ENCODE results near the gene PPP2R5C. TPM values are rescaled to one million over a fixed set of nuclear protein-coding genes. Genes with fewer than 3 reads are reported as not detected.

The PPP2R5C gene
- total RNA-seq, 1 donor from 2014 or later: 63.5 TPM

DNA sequence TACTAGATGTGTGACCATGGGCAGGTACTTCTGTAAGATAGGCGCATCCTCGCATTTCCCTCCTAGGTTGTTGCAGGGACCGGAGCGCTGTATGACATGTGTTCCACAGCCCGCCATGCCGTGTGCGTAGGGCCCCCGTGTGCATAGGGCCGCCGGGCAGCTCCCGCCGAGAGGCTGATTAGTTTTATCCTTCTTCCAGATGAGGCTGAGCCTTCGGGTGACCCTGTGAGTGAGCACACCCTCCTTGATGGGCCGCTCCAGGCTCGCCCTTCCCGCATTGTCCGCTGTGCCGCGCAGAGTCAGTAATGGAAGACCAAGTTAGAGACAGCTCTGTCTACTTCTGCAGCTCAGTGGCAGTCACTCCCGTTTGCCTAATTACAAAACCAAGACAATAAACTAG lies 130.0 kb downstream of the PPP2R5C start:
- no peak overlapping the region for H3K4me3 ChIP-seq (ENCODE audit: low read depth, low read length)
- DNase-seq (ENCODE audit: low read depth): no peak
- TF ChIP-seq, protein P1, sequence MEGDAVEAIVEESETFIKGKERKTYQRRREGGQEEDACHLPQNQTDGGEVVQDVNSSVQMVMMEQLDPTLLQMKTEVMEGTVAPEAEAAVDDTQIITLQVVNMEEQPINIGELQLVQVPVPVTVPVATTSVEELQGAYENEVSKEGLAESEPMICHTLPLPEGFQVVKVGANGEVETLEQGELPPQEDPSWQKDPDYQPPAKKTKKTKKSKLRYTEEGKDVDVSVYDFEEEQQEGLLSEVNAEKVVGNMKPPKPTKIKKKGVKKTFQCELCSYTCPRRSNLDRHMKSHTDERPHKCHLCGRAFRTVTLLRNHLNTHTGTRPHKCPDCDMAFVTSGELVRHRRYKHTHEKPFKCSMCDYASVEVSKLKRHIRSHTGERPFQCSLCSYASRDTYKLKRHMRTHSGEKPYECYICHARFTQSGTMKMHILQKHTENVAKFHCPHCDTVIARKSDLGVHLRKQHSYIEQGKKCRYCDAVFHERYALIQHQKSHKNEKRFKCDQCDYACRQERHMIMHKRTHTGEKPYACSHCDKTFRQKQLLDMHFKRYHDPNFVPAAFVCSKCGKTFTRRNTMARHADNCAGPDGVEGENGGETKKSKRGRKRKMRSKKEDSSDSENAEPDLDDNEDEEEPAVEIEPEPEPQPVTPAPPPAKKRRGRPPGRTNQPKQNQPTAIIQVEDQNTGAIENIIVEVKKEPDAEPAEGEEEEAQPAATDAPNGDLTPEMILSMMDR (conservative IDR thresholded peaks at IDR 0.05; ENCODE audit: low read depth, low read length): no peak

GRCh38 chr14:101893759-101894158 lies 132.2 kb downstream of the PPP2R5C start:
- DNase-seq (ENCODE audit: low read depth): no peak
- TF ChIP-seq, protein P1 (conservative IDR thresholded peaks at IDR 0.05; ENCODE audit: low read depth, low read length): no peak
- no peak overlapping the region for H3K4me3 ChIP-seq (ENCODE audit: low read depth, low read length)

- DNase-seq (ENCODE audit: low read depth): no peak
- H3K4me3 ChIP-seq (ENCODE audit: low read depth, low read length): no peak overlapping the region
- TF ChIP-seq, protein P1 (conservative IDR thresholded peaks at IDR 0.05; ENCODE audit: low read depth, low read length): no peak
Measured at GRCh38 chr14:101894365-101895081, 133.0 kb downstream of the PPP2R5C start.

DNA sequence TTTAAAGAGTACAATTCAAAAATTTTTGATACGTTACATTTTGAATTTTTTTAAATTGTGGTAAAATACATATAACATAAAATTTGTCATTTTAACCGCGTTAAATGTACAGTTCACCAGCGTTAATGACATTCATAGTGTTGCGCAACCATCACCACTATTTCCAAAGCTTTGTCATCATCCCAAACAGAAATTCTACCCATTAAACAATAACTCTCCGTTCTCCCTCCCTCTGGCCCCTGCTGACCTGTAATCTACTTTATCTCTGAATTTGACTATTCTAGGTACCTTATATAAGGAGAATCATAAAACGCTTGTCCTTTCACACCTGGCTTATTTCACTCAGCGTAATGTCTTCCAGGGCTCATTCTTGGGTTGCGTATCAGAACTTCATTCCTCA lies 133.7 kb downstream of the PPP2R5C start:
- no peak overlapping the region for H3K4me3 ChIP-seq (ENCODE audit: low read depth, low read length)
- no peak for DNase-seq (ENCODE audit: low read depth)

DNA sequence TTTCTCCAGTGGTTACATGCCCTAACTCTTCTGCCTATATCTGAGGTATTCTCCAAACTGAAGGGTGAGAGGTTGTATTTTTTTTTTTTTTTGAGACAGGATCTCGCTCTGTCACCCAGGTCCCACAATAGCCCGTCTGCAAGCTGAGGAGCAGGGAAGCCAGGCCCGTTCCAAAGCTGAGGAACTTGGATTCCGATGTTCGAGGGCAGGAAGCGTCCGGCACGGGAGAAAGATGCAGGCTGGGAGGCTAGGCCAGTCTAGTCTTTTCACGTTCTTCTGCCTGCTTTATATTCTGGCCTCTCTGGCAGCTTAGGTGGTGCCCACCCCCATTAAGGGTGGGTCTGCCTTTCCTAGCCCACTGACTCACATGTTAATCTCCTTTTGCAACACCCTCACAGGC lies 135.8 kb downstream of the PPP2R5C start:
- no peak for DNase-seq (ENCODE audit: low read depth)
- TF ChIP-seq, protein P1 (conservative IDR thresholded peaks at IDR 0.05; ENCODE audit: low read depth, low read length): no peak
- H3K4me3 ChIP-seq (ENCODE audit: low read depth, low read length): no peak overlapping the region

More for the DNA sequence above, 133.7 kb downstream of the PPP2R5C start:
- TF ChIP-seq, protein P1 (conservative IDR thresholded peaks at IDR 0.05; ENCODE audit: low read depth, low read length): no peak

DNA sequence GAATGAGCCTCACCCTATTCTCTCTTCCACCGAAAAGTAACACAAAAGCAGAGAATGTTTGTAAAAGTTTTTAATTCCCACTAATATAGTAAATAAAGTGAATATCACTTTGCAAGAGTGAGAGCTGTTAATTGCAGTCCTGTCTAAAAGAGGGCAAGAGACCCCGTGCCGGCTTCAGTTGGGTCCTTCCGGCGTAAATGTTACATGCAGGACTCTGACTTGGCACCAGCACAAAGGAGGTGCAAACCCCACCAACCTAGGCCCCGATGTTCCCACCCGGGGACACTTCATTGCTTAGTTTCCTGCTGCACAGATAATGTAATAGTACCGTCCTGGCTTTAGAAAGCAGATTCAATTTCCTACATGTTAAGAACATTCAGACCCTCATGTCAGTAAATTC lies 136.9 kb downstream of the PPP2R5C start:
- no peak for DNase-seq (ENCODE audit: low read depth)
- H3K4me3 ChIP-seq (ENCODE audit: low read depth, low read length): no peak overlapping the region
- TF ChIP-seq, protein P1 (conservative IDR thresholded peaks at IDR 0.05; ENCODE audit: low read depth, low read length): no peak

GRCh38 chr14:101899263-101899662 lies 137.8 kb downstream of the PPP2R5C start:
- no peak overlapping the region for H3K4me3 ChIP-seq (ENCODE audit: low read depth, low read length)
- TF ChIP-seq, protein P1 (conservative IDR thresholded peaks at IDR 0.05; ENCODE audit: low read depth, low read length): no peak
- DNase-seq (ENCODE audit: low read depth): no peak

Measured in epithelial cell of proximal tubule (primary cell).